Left ventricle myocardium inferior (tissue), 1 donor: ENCODE data around the gene SELL. TPM values are rescaled to one million over a fixed set of nuclear protein-coding genes. Genes with fewer than 3 reads are reported as not detected.

Experiments
- DNase-seq: peaks from one replicate; pipeline ENCODE4 v3.0.0-alpha.2; 2020
- H3K27ac ChIP-seq: fragments of 200-600 bp; replicated peaks from 2 replicates; pipeline ENCODE4 v1.8.0; 2021
- H3K27me3 ChIP-seq: fragments of 200-600 bp; 2 replicates; pipeline ENCODE4 v1.8.0; 2021; ENCODE audit warnings: low read depth
- H3K36me3 ChIP-seq: fragments of 200-600 bp; 2 replicates; pipeline ENCODE4 v1.8.0; 2021
- H3K4me1 ChIP-seq: fragments of 200-600 bp; 2 replicates; pipeline ENCODE4 v1.8.0; 2021
- H3K4me3 ChIP-seq: fragments of 200-600 bp; 2 replicates; pipeline ENCODE4 v1.8.0; 2021; ENCODE audit warnings: mild to moderate bottlenecking, moderate library complexity
- H3K9me3 ChIP-seq: fragments of 200-600 bp; replicated peaks from 2 replicates; pipeline ENCODE4 v1.8.0; 2021
- CTCF ChIP-seq: fragments of 200-600 bp; IDR thresholded peaks from 2 replicates; pipeline ENCODE4 v1.8.0; 2021; ENCODE audit warnings: antibody characterized with exemption, mild to moderate bottlenecking, borderline replicate concordance
- intact Hi-C: fragments of 100-400 bp; cut with micrococcal nuclease; formaldehyde crosslinking; loops from one replicate; pipeline ENCODE4 v1.11.0; 2022
- total RNA-seq: library from RNA; stranded (reverse); fragmentation: NEBNext Ultra II Directional; extraction: Animal tissue kit (Norgen Biotek cat#: 25700); gene quantifications from one replicate; pipeline ENCODE4 v1.2.1, GENCODE V29; 2021
- donor health status: DM: no; HTN: yes; CAD: no; lungs with severe emphysema.

Gene SELL
- total RNA-seq, 1 donor from 2014 or later = 1.2 TPM

GRCh38 chr1:169653873-169654272, 57.5 kb downstream of the SELL start:
- no peak for TF ChIP-seq CTCF
- Histone ChIP-seq H3K4me3 (no peak overlapping the region), H3K4me1 (no peaks in the 10 kb centered on the region), H3K27ac (no peak overlapping the region), H3K27me3 (peaks cover 67% of the 10 kb centered on the region), H3K36me3 (no peaks in the 10 kb centered on the region), H3K9me3 (peaks cover 11% of the 10 kb centered on the region)
- intact Hi-C loops = no loop called here
- DNase-seq = no peak

GRCh38 chr1:169651035-169651434, 60.4 kb downstream of the SELL start:
- DNase-seq = no peak
- H3K4me3 ChIP-seq = no peak overlapping the region
- H3K4me1 ChIP-seq = no peaks in the 10 kb centered on the region
- H3K27ac ChIP-seq = no peak overlapping the region
- H3K36me3 ChIP-seq = no peaks in the 10 kb centered on the region
- no peak for TF ChIP-seq CTCF
- peaks cover 58% of the 10 kb centered on the region for H3K27me3 ChIP-seq
- H3K9me3 ChIP-seq = no peaks in the 10 kb centered on the region
- intact Hi-C loops = no loop called here

- no peak for DNase-seq
- peaks cover 58% of the 10 kb centered on the region for H3K27me3 ChIP-seq
- intact Hi-C loops = no loop called here
- H3K9me3 ChIP-seq = no peaks in the 10 kb centered on the region
- H3K36me3 ChIP-seq = no peaks in the 10 kb centered on the region
- no peak overlapping the region for H3K27ac ChIP-seq
- H3K4me3 ChIP-seq = no peak overlapping the region
- no peaks in the 10 kb centered on the region for H3K4me1 ChIP-seq
- no peak for TF ChIP-seq CTCF
Measured at GRCh38 chr1:169650551-169650950, 60.9 kb downstream of the SELL start.

GRCh38 chr1:169648709-169649108, 62.7 kb downstream of the SELL start:
- no peaks in the 10 kb centered on the region for H3K36me3 ChIP-seq
- DNase-seq = no peak
- no peak overlapping the region for H3K4me3 ChIP-seq
- no peaks in the 10 kb centered on the region for H3K4me1 ChIP-seq
- peaks cover 56% of the 10 kb centered on the region for H3K27me3 ChIP-seq
- no peak for TF ChIP-seq CTCF
- no peaks in the 10 kb centered on the region for H3K9me3 ChIP-seq
- H3K27ac ChIP-seq = no peak overlapping the region
- intact Hi-C loops = no loop called here

GRCh38 chr1:169648187-169648586, 63.2 kb downstream of the SELL start:
- Histone ChIP-seq H3K4me1 (no peaks in the 10 kb centered on the region), H3K27me3 (peaks cover 51% of the 10 kb centered on the region), H3K27ac (no peak overlapping the region), H3K4me3 (no peak overlapping the region), H3K36me3 (no peaks in the 10 kb centered on the region), H3K9me3 (no peaks in the 10 kb centered on the region)
- intact Hi-C loops = no loop called here
- DNase-seq = no peak
- no peak for TF ChIP-seq CTCF

GRCh38 chr1:169647512-169647911, 63.9 kb downstream of the SELL start:
- H3K27me3 ChIP-seq = peaks cover 49% of the 10 kb centered on the region

More at GRCh38 chr1:169647512-169647911, 63.9 kb downstream of the SELL start:
- intact Hi-C loops = no loop called here
- H3K36me3 ChIP-seq = no peaks in the 10 kb centered on the region
- H3K4me3 ChIP-seq = no peak overlapping the region
- H3K9me3 ChIP-seq = no peaks in the 10 kb centered on the region
- no peaks in the 10 kb centered on the region for H3K4me1 ChIP-seq
- DNase-seq = no peak
- TF ChIP-seq CTCF = no peak
- H3K27ac ChIP-seq = no peak overlapping the region
